Endothelial cell of umbilical vein (primary cell): ENCODE results near the gene LRP1-AS. TPM values are rescaled to one million over a fixed set of nuclear protein-coding genes. Genes with fewer than 3 reads are reported as not detected.
A peak's percentile ranks its signal among the peaks of the same experiment; 100 is the strongest.

Experiments
- BruUV-seq: library from RNA; stranded (reverse); fragments of 400-500 nt; replicated peaks from 2 replicates; lab custom pipeline; 2021; lab: Mats Ljungman, UMichigan
- CTCF ChIA-PET: fragments of 300-600, 350-600 bp; sonication (Branson Sonifier 250); formaldehyde crosslinking; loops from one replicate; lab custom pipeline; 2021; ENCODE audit warnings: antibody characterized with exemption, inconsistent platforms; lab: Charles Lee
- POLR2A ChIA-PET: fragments of 300-600, 350-600 bp; sonication (Branson Sonifier 250); formaldehyde crosslinking; loops from one replicate; lab custom pipeline; 2021; ENCODE audit warnings: antibody characterized with exemption, inconsistent platforms; lab: Charles Lee
- DNase-seq: peaks from one replicate; pipeline ENCODE4 v3.0.0-alpha.2; 2011; ENCODE audit warnings: low read depth, low spot score
- FAIRE-seq: peaks from 2 replicates; lab custom pipeline; 2011; peaks lifted over from hg19 to GRCh38; lab: Jason Lieb, UNC
- H2AFZ ChIP-seq: 2 replicates; pipeline ENCODE4 v1.6.0; 2012; ENCODE audit warnings: low read depth, low read length, control low read depth, inconsistent platforms
- H3K27ac ChIP-seq: 2 replicates; pipeline ENCODE4 v1.5.1; 2011; ENCODE audit warnings: low read depth, mild to moderate bottlenecking, control low read depth, low read length, moderate library complexity; ENCODE audit not compliant: insufficient read depth
- H3K27me3 ChIP-seq, 2 experiments: 2 replicates each; pipeline versions ENCODE4 v1.6.0 to v1.6.1; 2011; ENCODE audit warnings: low read length in 2 of 2, mixed read lengths in 1 of 2; ENCODE audit not compliant: control insufficient read depth in 2 of 2, insufficient read depth in 2 of 2
- H3K36me3 ChIP-seq, 2 experiments: 2 replicates in 1 of 2; 3 replicates in 1 of 2; pipeline ENCODE4 v1.5.1; 2011; ENCODE audit warnings: low read length in 2 of 2, mild to moderate bottlenecking in 1 of 2, moderate library complexity in 1 of 2; ENCODE audit not compliant: control insufficient read depth in 2 of 2, insufficient read depth in 2 of 2; ENCODE audit errors: extremely low read depth in 1 of 2
- H3K4me1 ChIP-seq: 3 replicates; pipeline ENCODE4 v1.5.1; 2011; ENCODE audit warnings: mild to moderate bottlenecking, low read length; ENCODE audit not compliant: control insufficient read depth, insufficient read depth; ENCODE audit errors: extremely low read depth
- H3K4me2 ChIP-seq: 2 replicates; pipeline ENCODE4 v1.6.1; 2011; ENCODE audit warnings: low read length, control low read depth, mixed read lengths; ENCODE audit not compliant: insufficient read depth
- H3K4me3 ChIP-seq, 3 experiments: fragments of 200-600 bp in 1 of 3; sonication (generic), shearing (Covaris generic) in 1 of 3; replicated peaks in 1 of 3; 2 replicates each; pipeline ENCODE4 v1.5.1; 2011 to 2016; ENCODE audit warnings: control low read depth in 3 of 3, low read length in 3 of 3, mild to moderate bottlenecking in 2 of 3, inconsistent platforms in 1 of 3, low read depth in 1 of 3, moderate library complexity in 1 of 3; ENCODE audit not compliant: insufficient read depth in 1 of 3
- H3K79me2 ChIP-seq: 2 replicates; pipeline ENCODE4 v1.6.0; 2012; ENCODE audit warnings: low read length, inconsistent platforms; ENCODE audit not compliant: control insufficient read depth, insufficient read depth
- H3K9ac ChIP-seq: replicated peaks from 2 replicates; pipeline ENCODE3; 2011; ENCODE audit warnings: low read length, control low read depth; ENCODE audit not compliant: insufficient read depth; ENCODE audit errors: extremely low read depth
- H3K9me1 ChIP-seq: replicated peaks from 3 replicates; pipeline ENCODE4 v1.6.0; 2011; ENCODE audit warnings: mild to moderate bottlenecking, low read length; ENCODE audit not compliant: control insufficient read depth, insufficient read depth; ENCODE audit errors: extremely low read depth
- H3K9me3 ChIP-seq: replicated peaks from 2 replicates; pipeline ENCODE4 v1.5.1; 2012; ENCODE audit warnings: low read length, inconsistent platforms; ENCODE audit not compliant: control insufficient read depth, insufficient read depth
- H4K20me1 ChIP-seq: replicated peaks from 2 replicates; pipeline ENCODE3; 2011; ENCODE audit warnings: mild to moderate bottlenecking, low read length; ENCODE audit not compliant: control insufficient read depth, insufficient read depth; ENCODE audit errors: extremely low read depth
- FOS ChIP-seq: IDR thresholded peaks from 2 replicates; pipeline ENCODE4 v1.6.1; 2011; ENCODE audit warnings: mild to moderate bottlenecking, low read length, moderate library complexity, borderline replicate concordance; ENCODE audit not compliant: insufficient read depth
- MYC ChIP-seq: IDR thresholded peaks from one replicate; pipeline ENCODE4 v1.6.1; 2011; ENCODE audit warnings: mild to moderate bottlenecking, low read depth, low read length
- POLR2AphosphoS5 ChIP-seq: IDR thresholded peaks from 2 replicates; pipeline ENCODE4 v1.6.1; 2012; ENCODE audit warnings: low read depth, mild to moderate bottlenecking, control low read depth, low read length, moderate library complexity; ENCODE audit not compliant: insufficient read depth
- dilution Hi-C: fragments of 300-500 bp; cut with MboI; formaldehyde crosslinking; loops from one replicate; pipeline ENCODE4 v1.15.0; 2019; ENCODE audit warnings: low sequenced_read_pairs; ENCODE audit not compliant: extremely low pct_ligation_motif_present
- intact Hi-C: fragments of 100-400 bp; cut with micrococcal nuclease; formaldehyde crosslinking; loops from one replicate; pipeline ENCODE4 v1.10.0; 2022
- polyA plus RNA-seq, 4 experiments: library from polyadenylated mRNA; depleted of rRNA in 3 of 4; stranded (reverse) in 3 of 4; unstranded in 1 of 4; fragments of >200 nt; gene quantifications; 2 replicates each; pipeline versions ENCODE4 v1.2.1 to v1.2.3, GENCODE V29; 2011 to 2012; ENCODE audit warnings: missing spikeins in 1 of 4
- total RNA-seq: library from RNA; stranded (reverse); gene quantifications from 2 replicates; pipeline ENCODE4 v1.2.3, GENCODE V29; 2021
- TF ChIP-seq, protein P1 (sequence below): IDR thresholded peaks from 2 replicates; pipeline ENCODE4 v1.6.1; 2011; ENCODE audit not compliant: insufficient read depth, insufficient read length

Gene LRP1-AS
- total and polyA plus RNA-seq, 2 donors (not counting 3 experiments of a cell fraction or from before 2014, with no cell fraction given), result not detected

DNA sequence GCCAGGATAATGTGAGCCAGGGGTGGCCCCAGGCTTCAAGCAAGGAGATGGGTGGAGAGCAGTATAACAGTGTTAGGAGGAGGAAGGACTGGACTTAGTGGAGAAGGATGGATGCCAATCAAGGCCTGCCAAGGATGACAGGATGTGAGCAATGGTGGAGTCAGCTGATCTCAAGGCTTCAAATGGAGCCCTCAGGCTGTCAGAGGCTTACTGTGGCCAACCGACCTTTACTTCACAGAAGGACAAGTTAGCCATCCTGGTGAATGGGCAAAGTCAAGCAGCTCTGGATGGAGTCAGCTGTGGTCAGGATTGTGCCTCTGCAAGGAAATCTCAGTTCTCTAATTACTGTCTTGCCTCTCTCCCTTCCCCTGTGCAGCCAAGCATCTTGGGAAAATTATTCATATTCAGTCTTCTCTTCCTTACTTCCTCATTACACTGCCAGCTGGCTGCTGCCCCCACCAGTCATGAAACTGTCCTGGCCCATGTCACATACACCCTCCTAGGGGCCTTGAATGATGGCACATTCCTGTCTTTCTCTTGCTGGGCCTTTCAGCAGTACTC is 28.6 kb downstream of the LRP1-AS start:
- CTCF ChIA-PET, result interaction anchor here (1.0 to 18.0 kb wide), 3 partner anchors 49 to 64 kb away, joined by 4 to 429 read pairs (median 5); no protein-coding TSS in a partner anchor
- Histone ChIP-seq H2AFZ (no peak overlapping the region), H3K27me3 (peaks cover 6% of the 10 kb centered on the region in 2 experiments), H3K27ac (no peak overlapping the region), H3K4me2 (no peak overlapping the region), H3K4me3 (no peak overlapping the region), H3K9me3 (no peaks in the 10 kb centered on the region), H4K20me1 (no peaks in the 10 kb centered on the region), H3K36me3 (no peaks in the 10 kb centered on the region), H3K4me1 (no peaks in the 10 kb centered on the region), H3K9ac (no peak overlapping the region), H3K9me1 (no peaks in the 10 kb centered on the region), H3K79me2 (no peaks in the 10 kb centered on the region)
- no peak for TF ChIP-seq MYC
- peak; percentile 18 for TF ChIP-seq FOS
- dilution Hi-C loops (no loop called here), intact Hi-C loops (no loop called here)
- peak; percentile 12 for FAIRE-seq
- POLR2A ChIA-PET, result no interaction called here
- no TSS peak for BruUV-seq
- DNase-seq, result no peak

DNA sequence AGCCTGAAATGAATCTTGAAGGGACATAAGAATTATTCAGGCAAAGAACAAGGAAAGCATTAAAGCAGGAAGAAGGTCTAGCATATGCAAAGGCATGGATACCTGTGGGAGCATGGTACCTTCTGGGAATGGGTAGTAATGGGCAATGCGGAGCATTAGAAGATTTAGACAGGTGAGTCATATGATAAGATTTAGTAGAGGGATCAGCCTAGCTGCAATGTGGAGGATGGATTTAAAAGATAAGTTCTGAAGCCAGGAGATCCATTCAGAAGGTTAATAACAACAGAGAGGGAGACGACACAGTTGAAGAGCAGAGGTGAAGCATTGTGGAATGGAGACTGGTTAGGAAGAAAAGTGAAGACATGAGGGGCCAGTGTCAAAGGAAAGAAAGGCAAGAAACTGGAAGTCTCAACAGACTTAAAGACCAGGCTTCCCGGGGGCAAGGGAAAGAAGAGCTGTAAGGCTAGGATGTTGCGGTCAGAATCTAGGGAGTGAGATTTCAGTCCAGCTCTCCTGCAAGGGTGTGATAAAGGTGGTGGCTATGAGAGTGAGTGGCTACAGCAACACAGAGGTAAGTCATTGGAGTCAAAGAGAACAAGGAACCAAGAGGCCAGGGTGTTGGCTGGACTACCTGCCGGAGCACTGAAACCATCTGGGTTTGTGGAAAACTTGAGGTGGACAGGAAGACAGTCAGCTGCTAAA is 30.7 kb downstream of the LRP1-AS start:
- POLR2A ChIA-PET, result no interaction called here
- intact Hi-C loops (no loop called here), dilution Hi-C loops (no loop called here)
- Histone ChIP-seq H3K36me3 (no peaks in the 10 kb centered on the region), H3K9me3 (no peaks in the 10 kb centered on the region), H3K4me1 (peaks cover 4% of the 10 kb centered on the region), H3K27me3 (peaks cover 3 to 6% of the 10 kb centered on the region in 2 experiments), H3K27ac (no peak overlapping the region), H3K79me2 (no peaks in the 10 kb centered on the region), H4K20me1 (no peaks in the 10 kb centered on the region), H2AFZ (no peak overlapping the region), H3K9me1 (no peaks in the 10 kb centered on the region), H3K4me3 (no peak overlapping the region), H3K9ac (no peak overlapping the region), H3K4me2 (no peak overlapping the region)
- BruUV-seq, result no TSS peak
- DNase-seq, result no peak
- CTCF ChIA-PET, result interaction anchor here (1.2 to 18.0 kb wide), 3 partner anchors 11 to 54 kb away, joined by 3 to 429 read pairs (median 9); partner anchors contain the start of gene LRP1
- TF ChIP-seq, protein P1, sequence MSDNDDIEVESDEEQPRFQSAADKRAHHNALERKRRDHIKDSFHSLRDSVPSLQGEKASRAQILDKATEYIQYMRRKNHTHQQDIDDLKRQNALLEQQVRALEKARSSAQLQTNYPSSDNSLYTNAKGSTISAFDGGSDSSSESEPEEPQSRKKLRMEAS, result no peak
- no peak for TF ChIP-seq MYC
- no peak for TF ChIP-seq POLR2AphosphoS5
- TF ChIP-seq FOS, result no peak
- FAIRE-seq, result no peak
